OCI-LY1 (cell line): ENCODE data around the gene NUDT17.

Source experiments
- CTCF ChIP-seq: fragments of 200-600 bp; sonication (generic), shearing (Covaris generic); IDR thresholded peaks from 2 replicates; pipeline ENCODE4 v1.5.1; 2017; ENCODE audit warnings: mild to moderate bottlenecking, antibody characterized with exemption, low read length, moderate library complexity, mixed read lengths
- EZH2 ChIP-seq: fragments of 200-600 bp; sonication (generic), shearing (Covaris generic); IDR thresholded peaks from 2 replicates; pipeline ENCODE4 v1.8.0; 2017; ENCODE audit warnings: borderline replicate concordance, mixed run types, mild to moderate bottlenecking, antibody characterized with exemption, low read length, moderate library complexity, mixed read lengths

GRCh38 chr1:145884675-145885074, 39.2 kb downstream of the NUDT17 start:
- TF ChIP-seq EZH2, result no peak
- TF ChIP-seq CTCF, result no peak
